ENCODE results near the gene PRR27. TPM values are rescaled to one million over a fixed set of nuclear protein-coding genes. Genes with fewer than 3 reads are reported as not detected.

PRR27 gene
- total RNA-seq: not detected in 2 replicates

DNA sequence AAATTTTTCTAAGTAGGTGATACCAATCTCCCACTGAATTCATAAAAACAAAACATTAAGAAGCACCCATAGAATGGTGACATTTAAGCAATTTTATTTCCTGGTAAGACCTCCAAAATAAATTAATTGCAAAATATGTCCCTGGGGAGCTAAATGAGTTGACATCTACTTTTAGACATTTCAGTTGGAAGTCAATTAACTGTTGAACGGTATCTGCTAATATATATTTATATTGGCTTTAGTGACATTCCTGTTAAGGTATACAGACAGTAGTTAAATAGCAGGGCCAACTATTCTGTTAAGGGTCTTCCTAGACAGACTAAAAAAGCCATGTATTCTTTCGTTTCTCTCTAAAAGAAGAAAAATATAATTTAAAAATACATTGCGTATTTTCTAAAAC is at the start of gene PRR27:
Gene PRR27, plus strand, starts transcription at position 301 of the 400 bp plus-strand sequence. CDS start 139 bp downstream, outside the sequence.

GRCh38 chr4:70195425-70195824 is 41.4 kb downstream of the PRR27 start, which contains the start of gene ODAM:
TSS of gene ODAM (plus strand) at chr4:70195725. CDS start at chr4:70196544, 819 bp downstream.

Other genes with a start within 250 kb of the PRR27 start
- gene CSN1S1, start 223.2 kb upstream of the PRR27 start, total RNA-seq: not detected in 2 replicates
- gene CSN2, start 188.5 kb upstream of the PRR27 start, total RNA-seq: not detected in 2 replicates
- gene STATH, start 158.3 kb upstream of the PRR27 start, total RNA-seq: not detected in 2 replicates
- gene HTN3, start 125.8 kb upstream of the PRR27 start, total RNA-seq: not detected in 2 replicates
- gene HTN1, start 103.8 kb upstream of the PRR27 start, total RNA-seq: not detected in 2 replicates
- gene ODAM, start 41.5 kb downstream of the PRR27 start, total RNA-seq: not detected in 2 replicates
- gene FDCSP, start 71.9 kb downstream of the PRR27 start, total RNA-seq: not detected in 2 replicates
- gene CSN3, start 88.4 kb downstream of the PRR27 start, total RNA-seq: not detected in 2 replicates
- not detected in 2 replicates for gene CABS1, start 180.7 kb downstream of the PRR27 start, total RNA-seq
- not detected in 2 replicates for gene SMR3A, start 206.5 kb downstream of the PRR27 start, total RNA-seq
- gene SMR3B, start 228.9 kb downstream of the PRR27 start, total RNA-seq: not detected in 2 replicates
- not detected in 2 replicates for gene OPRPN, start 243.7 kb downstream of the PRR27 start, total RNA-seq

Data from dermis lymphatic vessel endothelial cell (primary cell).